OCI-LY7 (cell line): ENCODE results near the gene ALDOA.
"Not testable (repeated sequence)": the region's sequence is repeated elsewhere in the genome, so short reads cannot be mapped to it uniquely, and the experiment has no call there.

Source experiments
- CTCF ChIP-seq: fragments of 200-600 bp; sonication (generic); conservative IDR thresholded peaks from 2 replicates; pipeline ENCODE4 v1.5.1; 2014; ENCODE audit warnings: mild to moderate bottlenecking, antibody characterized with exemption, low read length, moderate library complexity, mixed read lengths
- EZH2phosphoT487 ChIP-seq: fragments of 200-600 bp; sonication (generic); IDR thresholded peaks from 2 replicates; pipeline ENCODE4 v1.6.1; 2018; ENCODE audit warnings: low read depth, borderline replicate concordance, mild to moderate bottlenecking, mixed run types, antibody characterized with exemption, low read length, moderate library complexity, mixed read lengths

GRCh38 chr16:30040690-30041089 is 24.9 kb upstream of the ALDOA start:
- TF ChIP-seq CTCF, EZH2phosphoT487: not testable (repeated sequence)
